HG03442 (cell line): ENCODE results near the gene GLIPR1.
"Not testable (repeated sequence)": the region's sequence is repeated elsewhere in the genome, so short reads cannot be mapped to it uniquely, and the experiment has no call there.

ENCODE experiments used
- ATAC-seq: cut with Tn5 transposase; IDR thresholded peaks from one replicate; pipeline ENCODE4 v1.9.1; 2021; ENCODE audit warnings: mild to moderate bottlenecking, moderate library complexity; ENCODE audit not compliant: unreplicated experiment

Gene GLIPR1

DNA sequence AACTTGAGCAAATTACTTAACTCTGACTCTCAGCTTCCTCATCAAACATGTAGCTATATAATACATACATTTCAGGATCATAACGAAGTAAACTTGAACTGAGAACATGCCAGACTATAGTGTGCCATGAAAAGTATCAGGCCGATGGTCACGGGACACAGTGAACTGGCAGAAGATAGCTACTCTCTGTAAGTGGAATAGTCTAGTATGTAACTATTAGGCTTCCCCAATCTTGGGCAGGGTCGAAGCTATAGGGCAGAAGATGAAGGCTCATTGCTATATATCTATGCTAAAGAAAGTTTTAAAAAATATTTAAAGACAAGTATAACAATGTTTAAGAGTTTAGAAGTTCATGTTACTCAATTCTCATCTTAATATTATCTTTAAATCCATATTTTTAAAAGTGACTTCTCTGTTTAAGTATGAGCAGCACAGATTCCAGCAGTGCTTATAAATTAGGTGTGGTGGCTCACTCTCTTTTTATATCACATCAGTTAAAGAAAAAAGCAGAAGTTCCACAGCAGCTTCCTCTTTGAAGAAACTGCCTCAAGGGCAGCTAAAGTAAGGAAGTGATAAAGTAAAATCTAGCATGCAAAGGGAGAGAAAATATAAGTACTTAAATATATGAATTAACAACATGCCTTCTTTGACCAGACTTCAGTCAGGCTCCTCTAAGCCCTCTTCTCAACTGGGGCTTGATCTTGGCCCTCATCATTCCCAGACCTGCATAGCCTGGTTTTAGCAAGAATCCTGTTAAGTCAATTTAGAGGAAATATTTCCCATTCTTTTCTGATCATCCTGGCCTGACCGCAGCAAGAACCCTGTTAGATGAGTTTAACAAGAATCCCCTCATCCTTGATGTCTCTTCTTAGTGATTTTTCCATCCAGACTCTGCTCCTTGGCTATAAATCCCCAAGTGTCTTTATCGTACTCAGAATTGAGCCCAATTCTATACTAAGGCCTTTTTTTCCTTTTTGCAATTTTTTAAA lies 8.4 kb upstream of the GLIPR1 start:
- peak; percentile 68 for ATAC-seq

- no peak for ATAC-seq
These were observed 6.4 kb upstream of the GLIPR1 start for GRCh38 chr12:75474116-75474515.

DNA sequence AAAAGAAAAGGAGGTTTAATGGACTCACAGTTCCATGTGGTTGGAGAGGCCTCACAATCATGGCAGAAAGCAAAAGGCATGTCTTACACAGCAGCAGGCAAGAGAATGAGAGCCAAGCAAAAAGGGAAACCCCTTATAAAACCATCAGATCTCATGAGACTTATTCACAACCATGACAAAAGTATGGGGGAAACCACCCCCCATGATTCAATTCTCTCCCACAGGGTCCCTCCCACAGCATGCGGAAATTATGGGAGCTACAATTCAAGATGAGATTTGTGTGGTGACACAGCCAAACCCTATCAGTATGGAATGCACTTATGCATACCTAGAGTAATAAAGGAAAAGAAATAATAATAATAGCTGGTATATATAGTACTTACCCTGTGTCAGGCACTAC lies 4.5 kb upstream of the GLIPR1 start:
- no peak for ATAC-seq

DNA sequence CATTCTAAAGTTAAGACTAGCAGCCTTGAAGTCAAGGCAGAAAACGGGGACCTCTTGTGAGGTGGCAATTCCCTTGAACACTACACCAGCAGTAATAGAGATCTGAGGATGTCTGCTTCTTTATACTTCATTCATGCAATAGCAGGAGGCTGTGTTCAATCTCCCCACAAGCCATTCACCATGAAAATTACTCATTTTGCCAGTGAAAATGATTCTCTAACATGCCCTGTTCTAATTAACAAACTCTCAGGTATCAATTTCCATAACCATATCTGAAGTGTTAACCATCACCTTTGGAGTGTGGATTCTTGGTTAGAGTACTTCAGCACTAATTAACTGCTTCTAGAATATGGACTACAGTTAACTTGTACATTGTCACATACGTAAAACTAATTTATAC lies 3.4 kb upstream of the GLIPR1 start:
- ATAC-seq, result no peak

DNA sequence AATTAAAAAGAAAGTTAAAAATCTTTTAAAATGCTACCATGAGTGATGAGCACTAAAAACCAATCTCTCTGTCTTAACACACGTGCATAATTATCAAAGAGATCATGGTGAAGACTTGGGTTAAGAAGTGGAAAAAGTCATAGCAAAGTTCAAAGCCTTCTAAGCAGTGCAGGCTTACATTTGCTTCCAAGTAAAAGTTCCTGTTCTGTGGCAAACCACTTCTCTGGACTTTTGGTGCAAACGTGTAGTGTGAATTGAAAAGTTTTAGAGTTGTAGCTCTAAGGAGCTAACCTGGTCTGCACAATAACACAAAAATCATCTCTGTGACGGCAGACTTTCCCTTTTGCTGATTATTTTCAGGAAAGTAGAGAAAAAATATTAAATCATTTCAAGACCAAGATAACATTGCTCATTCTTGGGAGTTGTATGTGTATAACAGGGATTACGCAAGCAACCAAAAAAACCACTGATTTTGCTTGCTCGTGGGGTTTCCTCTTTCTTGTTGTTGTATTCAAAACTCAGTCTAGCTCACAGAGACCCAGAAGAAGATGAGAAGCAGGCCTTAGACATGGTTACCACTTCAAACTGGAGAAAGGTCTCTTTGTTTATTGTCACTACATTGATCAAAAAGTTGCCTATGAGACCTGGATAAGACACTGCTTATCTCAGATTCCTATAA lies 2.3 kb upstream of the GLIPR1 start:
- ATAC-seq, result no peak

DNA sequence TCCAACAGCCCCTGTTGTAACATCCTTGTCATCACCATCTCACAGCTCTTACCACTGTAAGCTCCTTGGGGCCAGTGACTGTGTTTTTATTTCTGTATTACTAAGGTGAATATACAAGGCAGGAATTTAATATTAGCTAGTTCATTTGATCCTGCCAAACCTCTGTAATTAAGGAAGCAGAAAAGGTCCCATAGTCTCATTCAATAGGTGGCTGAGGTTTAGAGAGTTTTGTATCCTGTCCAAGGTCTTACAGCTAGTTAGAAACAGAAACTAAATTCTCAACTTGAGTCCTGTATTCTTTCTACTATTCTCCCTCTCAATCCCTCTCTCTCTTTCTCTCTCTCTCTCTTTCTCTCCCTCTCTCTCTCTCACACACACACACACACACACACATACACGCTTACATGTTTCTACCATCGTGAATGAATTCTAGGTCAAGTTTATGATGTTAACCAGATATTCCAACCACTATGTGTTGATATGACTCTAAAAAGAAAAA lies 543 bp upstream of the GLIPR1 start:
- ATAC-seq, result peak; percentile 26

DNA sequence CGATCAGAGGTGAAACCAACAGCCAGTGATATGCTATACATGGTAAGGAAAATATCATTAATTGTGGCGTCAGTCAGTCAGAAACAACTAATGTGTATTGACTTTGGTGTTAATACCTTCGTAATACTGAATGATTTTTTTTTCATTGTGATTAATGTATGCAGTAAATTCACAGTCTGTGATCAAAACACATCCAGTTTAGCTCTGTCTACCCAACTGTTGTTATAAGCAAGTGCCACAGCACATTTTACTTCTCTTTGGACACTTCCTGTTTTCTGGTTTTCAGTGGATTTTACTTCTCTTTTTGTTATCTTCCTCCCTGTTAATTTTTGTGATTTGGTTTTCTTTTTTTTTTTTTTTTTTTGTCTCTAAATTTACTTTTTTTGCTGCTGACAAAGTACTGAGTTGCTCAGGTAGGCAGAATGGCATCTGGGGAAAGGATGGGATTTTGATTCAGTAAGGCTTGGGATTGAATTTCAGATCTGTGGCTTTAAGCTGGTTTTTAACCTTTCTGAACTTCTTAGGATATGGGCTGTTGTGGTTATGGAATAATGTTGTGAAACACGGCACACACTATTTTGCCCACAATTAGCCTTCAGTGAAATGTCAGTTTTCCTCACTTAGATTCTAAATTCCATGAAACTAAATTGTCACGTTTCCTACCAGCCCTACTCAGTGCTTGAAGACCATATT lies 604 bp downstream of the GLIPR1 start:
- peak; percentile 11 for ATAC-seq

GRCh38 chr12:75481774-75482173 lies 1.2 kb downstream of the GLIPR1 start:
- ATAC-seq, result no peak

- ATAC-seq, result peak; percentile 15
These were observed 2.1 kb downstream of the GLIPR1 start for GRCh38 chr12:75482646-75483045.

DNA sequence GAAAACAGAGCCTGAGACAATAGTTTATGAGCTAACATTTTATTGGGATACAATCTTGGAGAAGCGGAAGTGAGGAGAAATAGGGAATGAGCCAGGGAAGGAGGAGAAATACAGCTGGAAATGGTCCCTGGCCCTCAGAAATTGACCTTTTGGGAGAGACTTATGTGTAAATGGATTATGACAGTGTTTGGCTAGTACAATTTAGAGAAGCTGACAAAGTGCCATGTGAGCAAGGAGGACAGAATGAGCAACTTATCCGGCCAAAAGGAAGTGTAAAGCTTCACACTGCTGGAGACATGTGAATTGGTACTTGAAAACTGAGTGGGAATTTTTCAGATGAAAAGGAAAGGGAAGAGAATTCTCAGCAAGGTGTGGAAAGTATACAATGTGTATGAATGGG lies 2.9 kb downstream of the GLIPR1 start:
- ATAC-seq, result no peak

- ATAC-seq, result not testable (repeated sequence)
These were observed 3.9 kb downstream of the GLIPR1 start for GRCh38 chr12:75484450-75484849.

- ATAC-seq, result no peak
These were observed 6.8 kb downstream of the GLIPR1 start for GRCh38 chr12:75487308-75487707.

GRCh38 chr12:75488553-75488952 lies 8.0 kb downstream of the GLIPR1 start:
- no peak for ATAC-seq

- no peak for ATAC-seq
These were observed 8.6 kb downstream of the GLIPR1 start for GRCh38 chr12:75489187-75489586.

DNA sequence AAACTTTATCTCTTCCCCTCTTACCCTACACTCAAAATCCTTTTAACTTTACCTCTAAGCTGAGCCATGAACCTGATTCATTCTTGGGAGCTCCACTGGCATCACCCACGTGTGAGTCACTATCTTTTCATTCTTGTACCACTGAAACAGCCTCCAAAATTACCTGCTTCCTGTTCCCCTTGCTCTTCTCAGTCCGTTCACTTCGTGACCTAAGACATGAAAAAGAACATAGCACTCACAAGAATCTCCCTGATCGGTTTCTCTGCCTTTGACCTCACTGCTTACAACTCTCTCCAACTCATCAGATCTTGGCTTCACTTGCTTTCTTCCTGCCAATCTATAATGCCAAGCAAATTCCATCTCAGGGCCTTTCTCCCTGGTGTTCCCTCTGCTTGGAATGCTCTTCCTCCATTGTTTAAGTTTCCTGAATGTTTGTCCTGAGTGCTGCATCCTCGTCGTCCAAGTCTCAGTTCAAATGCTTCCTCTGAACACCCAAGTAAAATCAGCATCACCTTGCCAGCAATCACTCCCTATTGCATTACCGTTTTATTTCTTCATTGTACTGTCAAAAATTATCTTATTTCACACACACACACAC lies 9.2 kb downstream of the GLIPR1 start:
- peak; percentile 76 for ATAC-seq

DNA sequence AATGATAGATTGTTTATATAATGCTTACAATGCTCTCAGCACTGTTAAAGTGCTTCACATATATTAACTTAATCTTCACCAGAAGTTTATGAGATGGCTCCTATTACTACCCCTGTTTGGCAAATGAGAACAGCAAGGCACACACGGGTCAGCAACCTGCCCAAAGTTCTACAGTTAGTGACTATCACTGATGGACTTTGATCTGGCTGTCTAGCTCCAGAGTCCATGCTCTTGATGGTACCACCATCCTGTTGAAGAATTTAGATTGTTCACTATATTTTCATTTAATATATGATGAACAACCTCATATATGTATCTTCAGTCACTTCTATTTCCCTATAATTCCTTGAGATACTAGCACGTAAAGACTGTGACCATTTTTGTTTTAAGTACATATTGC lies 10.6 kb downstream of the GLIPR1 start:
- ATAC-seq, result no peak

DNA sequence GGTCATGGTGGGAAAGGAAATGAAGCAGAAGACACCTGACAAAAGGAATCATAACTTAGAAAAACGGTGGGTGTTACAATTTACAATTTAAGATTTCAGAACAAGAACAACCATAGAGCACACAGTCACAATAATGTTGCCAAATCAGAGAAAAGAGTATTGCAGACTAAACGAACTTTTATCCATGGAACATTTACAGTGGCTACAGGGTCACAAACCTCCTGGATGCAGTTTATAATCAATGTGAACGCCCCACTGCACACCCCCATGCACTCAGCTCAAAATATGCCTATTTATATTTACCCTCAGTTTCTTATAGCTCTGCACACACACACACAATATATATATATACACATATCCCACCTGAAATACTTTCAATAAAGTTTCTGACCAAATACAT lies 22.9 kb downstream of the GLIPR1 start:
- ATAC-seq, result no peak

DNA sequence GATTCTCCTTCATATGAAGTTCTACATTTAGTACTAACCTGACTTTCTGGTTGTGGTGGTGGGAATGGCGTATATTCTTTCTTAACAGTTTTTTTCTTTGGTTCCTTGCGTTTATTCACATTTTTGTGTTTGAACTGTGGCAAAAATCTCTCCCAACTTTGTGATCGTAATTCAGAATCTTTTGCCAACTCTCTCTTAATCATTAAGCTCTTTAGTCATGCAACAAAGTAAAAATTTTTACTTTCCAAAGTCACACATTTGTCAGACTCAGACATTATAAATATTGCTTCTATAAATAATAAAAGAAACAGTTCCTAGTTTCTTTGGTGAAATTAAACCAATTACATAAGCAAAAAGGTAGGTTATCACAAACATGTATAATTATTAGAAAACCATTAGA lies 23.3 kb downstream of the GLIPR1 start:
- ATAC-seq, result no peak

DNA sequence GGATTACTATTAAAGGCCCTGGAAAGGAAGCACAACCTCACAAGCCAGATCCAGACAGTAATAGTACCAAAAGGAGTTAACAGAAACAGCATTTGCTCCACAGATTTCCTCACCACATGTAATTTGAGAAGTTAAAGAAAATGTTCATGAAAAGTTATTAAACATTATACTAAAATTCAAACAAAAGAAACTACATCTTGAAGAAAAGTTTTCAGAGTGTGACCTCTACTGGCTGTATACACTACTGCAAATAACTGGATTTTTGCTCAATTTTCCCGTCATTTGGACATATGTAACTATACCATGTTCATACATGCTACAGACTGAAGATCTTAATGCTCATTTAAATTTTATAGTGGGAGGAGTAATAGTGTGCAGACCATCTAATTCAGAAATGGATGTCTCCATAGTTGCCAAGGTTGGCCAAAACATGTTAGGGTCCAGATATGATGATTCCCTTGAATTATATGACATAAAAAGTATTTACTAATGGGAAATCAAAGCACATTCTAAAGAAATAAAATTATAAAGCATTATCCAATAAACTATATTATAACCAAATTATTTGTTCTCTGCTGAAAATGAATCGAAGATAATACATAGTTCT lies 25.3 kb downstream of the GLIPR1 start:
- ATAC-seq, result peak; percentile 54

GRCh38 chr12:75507086-75507485 lies 26.5 kb downstream of the GLIPR1 start:
- ATAC-seq, result no peak

- no peak for ATAC-seq
These were observed 27.6 kb downstream of the GLIPR1 start for GRCh38 chr12:75508159-75508558.
